ENCODE data around the gene HOXC9. TPM values are rescaled to one million over a fixed set of nuclear protein-coding genes. Genes with fewer than 3 reads are reported as not detected.

The HOXC9 gene
- total RNA-seq, 4 donors from 2014 or later = 13.6 to 37.7 (median 26.3) TPM

- no peak for TF ChIP-seq CTCF (IDR thresholded peaks at IDR 0.05 in 4 of 5, conservative IDR thresholded peaks at IDR 0.05 in 1 of 5)
- DNase-seq (no peak), ATAC-seq (no peak)
- H3K27ac ChIP-seq = peak overlapping the region; percentile 94 to 100 (median 98)
- intact Hi-C loops (cut with DNase I; ENCODE audit: low total_unique reads) (no loop called here), in situ Hi-C loops (cut with MboI; ENCODE audit: low sequenced_read_pairs in 4 of 4) (loop anchor here in 2 of 4 donors (25.0 kb wide), 1 partner anchor 358 kb away; the partner anchor contains the start of gene GPR84 (in 2 of the 2))
- no peaks in the 10 kb centered on the region for H3K36me3 ChIP-seq
- peaks cover 31 to 54% of the 10 kb centered on the region in 2 donors for H3K4me1 ChIP-seq
- H3K9me3 ChIP-seq = no peaks in the 10 kb centered on the region
- H3K4me3 ChIP-seq = peak overlapping the region; percentile 24 to 82 (median 63)
- peaks cover 0 to 4% (median 0%) of the 10 kb centered on the region in 3 donors for H3K27me3 ChIP-seq
Observed at GRCh38 chr12:54004063-54004840, 4.3 kb downstream of the HOXC9 start.

GRCh38 chr12:54004841-54005530 lies 5.0 kb downstream of the HOXC9 start:
- ATAC-seq (no peak), DNase-seq (peak in 1 of 2 donors; percentile 47)
- H3K36me3 ChIP-seq = no peaks in the 10 kb centered on the region
- H3K4me3 ChIP-seq = peak overlapping the region; percentile 24 to 82 (median 63)
- no peak for TF ChIP-seq CTCF (IDR thresholded peaks at IDR 0.05 in 4 of 5, conservative IDR thresholded peaks at IDR 0.05 in 1 of 5)
- no peak for TF ChIP-seq POLR2A (IDR thresholded peaks at IDR 0.05)
- peak overlapping the region; percentile 94 to 100 (median 98) for H3K27ac ChIP-seq
- intact Hi-C loops (cut with DNase I; ENCODE audit: low total_unique reads) = no loop called here
- peaks cover 31 to 60% of the 10 kb centered on the region in 2 donors for H3K4me1 ChIP-seq
- H3K27me3 ChIP-seq = peaks cover 0 to 2% (median 0%) of the 10 kb centered on the region in 3 donors
- H3K9me3 ChIP-seq = no peaks in the 10 kb centered on the region
- in situ Hi-C loops (cut with MboI; ENCODE audit: low sequenced_read_pairs in 4 of 4) = loop anchor here in 2 of 4 donors (25.0 kb wide), 1 partner anchor 357 kb away; the partner anchor contains the start of gene GPR84 (in 2 of the 2)

- ATAC-seq = peak; percentile 2 to 8
- in situ Hi-C loops (cut with MboI; ENCODE audit: low sequenced_read_pairs in 4 of 4) = loop anchor here in 2 of 4 donors (25.0 kb wide), 1 partner anchor 357 kb away; the partner anchor contains the start of gene GPR84 (in 2 of the 2)
- no peak for TF ChIP-seq POLR2A (IDR thresholded peaks at IDR 0.05)
- no peak for TF ChIP-seq CTCF (IDR thresholded peaks at IDR 0.05 in 4 of 5, conservative IDR thresholded peaks at IDR 0.05 in 1 of 5)
- Histone ChIP-seq H3K9me3 (no peaks in the 10 kb centered on the region), H3K36me3 (no peaks in the 10 kb centered on the region), H3K4me3 (peak overlapping the region; percentile 24 to 82 (median 63)), H3K27ac (peak overlapping the region; percentile 94 to 100 (median 98)), H3K27me3 (peaks cover 0 to 2% (median 0%) of the 10 kb centered on the region in 3 donors), H3K4me1 (peaks cover 31 to 64% of the 10 kb centered on the region in 2 donors)
- no peak for DNase-seq
- intact Hi-C loops (cut with DNase I; ENCODE audit: low total_unique reads) = no loop called here
Observed at GRCh38 chr12:54005531-54005852, 5.5 kb downstream of the HOXC9 start.

GRCh38 chr12:54005853-54006558 lies 6.0 kb downstream of the HOXC9 start:
- Histone ChIP-seq H3K4me3 (peak overlapping the region; percentile 24 to 82 (median 63)), H3K27ac (peak overlapping the region; percentile 94 to 100 (median 98)), H3K36me3 (no peaks in the 10 kb centered on the region), H3K9me3 (no peaks in the 10 kb centered on the region), H3K4me1 (peaks cover 31 to 64% of the 10 kb centered on the region in 2 donors), H3K27me3 (no peaks in the 10 kb centered on the region)
- intact Hi-C loops (cut with DNase I; ENCODE audit: low total_unique reads) = loop anchor here (1.0 kb wide), 1 partner anchor 15 kb away; no protein-coding TSS in a partner anchor
- TF ChIP-seq CTCF (IDR thresholded peaks at IDR 0.05 in 4 of 5, conservative IDR thresholded peaks at IDR 0.05 in 1 of 5) (peak; percentile 91 to 99 (median 97)), POLR2A (IDR thresholded peaks at IDR 0.05) (no peak)
- in situ Hi-C loops (cut with MboI; ENCODE audit: low sequenced_read_pairs in 4 of 4) = loop anchor here in 2 of 4 donors (25.0 kb wide), 1 partner anchor 356 kb away; the partner anchor contains the start of gene GPR84 (in 2 of the 2)
- DNase-seq (peak; percentile 83 to 91), ATAC-seq (peak; percentile 63 to 67)
